HL-60 (cell line): ENCODE measurements around the gene MRPL4.
A peak's percentile ranks its signal among the peaks of the same experiment; 100 is the strongest.

ENCODE experiments used
- DNase-seq, 2 experiments: peaks; one replicate each; pipeline ENCODE4 v3.0.0-alpha.2; 2010 to 2020; ENCODE audit warnings: low read depth in 1 of 2, low spot score in 1 of 2
- H3K27ac ChIP-seq: fragments of 250-450 bp; sonication (Bioruptor Pico); replicated peaks from 2 replicates; pipeline ENCODE4 v1.5.1; 2020; ENCODE audit warnings: mild to moderate bottlenecking, moderate library complexity
- H3K27me3 ChIP-seq: fragments of 250-450 bp; sonication (Bioruptor Pico); 2 replicates; pipeline ENCODE4 v1.5.1; 2021; ENCODE audit warnings: mild to moderate bottlenecking, moderate library complexity; ENCODE audit not compliant: insufficient read depth, poor library complexity, severe bottlenecking
- H3K4me3 ChIP-seq: replicated peaks from 2 replicates; pipeline ENCODE4 v1.5.1; 2011; ENCODE audit warnings: mild to moderate bottlenecking, control low read depth, low read length; ENCODE audit not compliant: insufficient read depth
- GABPA ChIP-seq: IDR thresholded peaks from 2 replicates; pipeline ENCODE4 v1.6.1; 2012; ENCODE audit warnings: low read depth
- POLR2AphosphoS5 ChIP-seq: IDR thresholded peaks from 2 replicates; pipeline ENCODE4 v1.6.1; 2012; ENCODE audit warnings: low read depth
- SPI1 ChIP-seq: IDR thresholded peaks from 2 replicates; pipeline ENCODE4 v1.6.1; 2012; ENCODE audit warnings: low read depth, mild to moderate bottlenecking, borderline replicate concordance
- TF ChIP-seq, protein P1 (sequence below): IDR thresholded peaks from 2 replicates; pipeline ENCODE4 v1.6.1; 2012; ENCODE audit warnings: low read depth; ENCODE audit not compliant: insufficient replicate concordance
- TF ChIP-seq, protein P2 (sequence below): IDR thresholded peaks from one replicate; pipeline ENCODE4 v1.5.1; 2011; ENCODE audit warnings: low read length, control low read depth, inconsistent platforms; ENCODE audit not compliant: insufficient read depth

The MRPL4 gene

GRCh38 chr19:10228920-10229319, 23.1 kb upstream of the MRPL4 start:
- peak in 1 of 2 experiments; percentile 33 for DNase-seq
- H3K27ac ChIP-seq, result no peak overlapping the region
- no peak overlapping the region for H3K4me3 ChIP-seq
- TF ChIP-seq, protein P1, sequence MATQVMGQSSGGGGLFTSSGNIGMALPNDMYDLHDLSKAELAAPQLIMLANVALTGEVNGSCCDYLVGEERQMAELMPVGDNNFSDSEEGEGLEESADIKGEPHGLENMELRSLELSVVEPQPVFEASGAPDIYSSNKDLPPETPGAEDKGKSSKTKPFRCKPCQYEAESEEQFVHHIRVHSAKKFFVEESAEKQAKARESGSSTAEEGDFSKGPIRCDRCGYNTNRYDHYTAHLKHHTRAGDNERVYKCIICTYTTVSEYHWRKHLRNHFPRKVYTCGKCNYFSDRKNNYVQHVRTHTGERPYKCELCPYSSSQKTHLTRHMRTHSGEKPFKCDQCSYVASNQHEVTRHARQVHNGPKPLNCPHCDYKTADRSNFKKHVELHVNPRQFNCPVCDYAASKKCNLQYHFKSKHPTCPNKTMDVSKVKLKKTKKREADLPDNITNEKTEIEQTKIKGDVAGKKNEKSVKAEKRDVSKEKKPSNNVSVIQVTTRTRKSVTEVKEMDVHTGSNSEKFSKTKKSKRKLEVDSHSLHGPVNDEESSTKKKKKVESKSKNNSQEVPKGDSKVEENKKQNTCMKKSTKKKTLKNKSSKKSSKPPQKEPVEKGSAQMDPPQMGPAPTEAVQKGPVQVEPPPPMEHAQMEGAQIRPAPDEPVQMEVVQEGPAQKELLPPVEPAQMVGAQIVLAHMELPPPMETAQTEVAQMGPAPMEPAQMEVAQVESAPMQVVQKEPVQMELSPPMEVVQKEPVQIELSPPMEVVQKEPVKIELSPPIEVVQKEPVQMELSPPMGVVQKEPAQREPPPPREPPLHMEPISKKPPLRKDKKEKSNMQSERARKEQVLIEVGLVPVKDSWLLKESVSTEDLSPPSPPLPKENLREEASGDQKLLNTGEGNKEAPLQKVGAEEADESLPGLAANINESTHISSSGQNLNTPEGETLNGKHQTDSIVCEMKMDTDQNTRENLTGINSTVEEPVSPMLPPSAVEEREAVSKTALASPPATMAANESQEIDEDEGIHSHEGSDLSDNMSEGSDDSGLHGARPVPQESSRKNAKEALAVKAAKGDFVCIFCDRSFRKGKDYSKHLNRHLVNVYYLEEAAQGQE, result no peak
- TF ChIP-seq, protein P2, sequence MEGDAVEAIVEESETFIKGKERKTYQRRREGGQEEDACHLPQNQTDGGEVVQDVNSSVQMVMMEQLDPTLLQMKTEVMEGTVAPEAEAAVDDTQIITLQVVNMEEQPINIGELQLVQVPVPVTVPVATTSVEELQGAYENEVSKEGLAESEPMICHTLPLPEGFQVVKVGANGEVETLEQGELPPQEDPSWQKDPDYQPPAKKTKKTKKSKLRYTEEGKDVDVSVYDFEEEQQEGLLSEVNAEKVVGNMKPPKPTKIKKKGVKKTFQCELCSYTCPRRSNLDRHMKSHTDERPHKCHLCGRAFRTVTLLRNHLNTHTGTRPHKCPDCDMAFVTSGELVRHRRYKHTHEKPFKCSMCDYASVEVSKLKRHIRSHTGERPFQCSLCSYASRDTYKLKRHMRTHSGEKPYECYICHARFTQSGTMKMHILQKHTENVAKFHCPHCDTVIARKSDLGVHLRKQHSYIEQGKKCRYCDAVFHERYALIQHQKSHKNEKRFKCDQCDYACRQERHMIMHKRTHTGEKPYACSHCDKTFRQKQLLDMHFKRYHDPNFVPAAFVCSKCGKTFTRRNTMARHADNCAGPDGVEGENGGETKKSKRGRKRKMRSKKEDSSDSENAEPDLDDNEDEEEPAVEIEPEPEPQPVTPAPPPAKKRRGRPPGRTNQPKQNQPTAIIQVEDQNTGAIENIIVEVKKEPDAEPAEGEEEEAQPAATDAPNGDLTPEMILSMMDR, result peak; percentile 3
- H3K27me3 ChIP-seq, result no peaks in the 10 kb centered on the region

GRCh38 chr19:10230173-10230860, 21.7 kb upstream of the MRPL4 start:
- peak overlapping the region; percentile 57; the same call in 1 of the 2 replicates for H3K27ac ChIP-seq
- TF ChIP-seq, protein P1, result no peak
- TF ChIP-seq, protein P2, result no peak
- no peak for TF ChIP-seq SPI1
- TF ChIP-seq POLR2AphosphoS5, result no peak
- no peak for TF ChIP-seq GABPA
- DNase-seq, result no peak
- no peaks in the 10 kb centered on the region for H3K27me3 ChIP-seq
- peak overlapping the region; percentile 73 for H3K4me3 ChIP-seq

- peak; percentile 51 for DNase-seq
- TF ChIP-seq POLR2AphosphoS5 (no peak), GABPA (no peak)
- TF ChIP-seq, protein P1, result no peak
- Histone ChIP-seq H3K27ac (peak within 1 kb of the TSS; percentile 57), H3K27me3 (no peaks in the 10 kb centered on the region), H3K4me3 (peak within 1 kb of the TSS; percentile 73)
Observed at GRCh38 chr19:10230861-10231611, 21.0 kb upstream of the MRPL4 start, which contains the start of gene S1PR2. TSS of gene S1PR2 (minus strand) at chr19:10231331. CDS start at chr19:10224905, 6,426 bp downstream.
